Neural cell (in vitro differentiated cells): ENCODE results near the gene AHRR. TPM values are rescaled to one million over a fixed set of nuclear protein-coding genes. Genes with fewer than 3 reads are reported as not detected.

Experiments
- H2AFZ ChIP-seq: fragments of 200-600, 300-800 bp; sonication (generic), shearing (Covaris generic); 2 replicates; pipeline ENCODE4 v1.6.0; 2014; ENCODE audit warnings: low read depth, mild to moderate bottlenecking, antibody characterized with exemption, low read length, moderate library complexity
- H3F3A ChIP-seq: fragments of 200-600 bp; shearing (Covaris generic); 2 replicates; pipeline ENCODE4 v1.6.1; 2016; ENCODE audit warnings: mild to moderate bottlenecking, moderate library complexity, mixed read lengths, antibody characterized with exemption, low read length; ENCODE audit not compliant: insufficient read depth, poor library complexity, severe bottlenecking
- H3K27ac ChIP-seq: fragments of 200-600, 300-800 bp; sonication (generic), shearing (Covaris generic); 2 replicates; pipeline ENCODE4 v1.5.1; 2014; ENCODE audit warnings: mild to moderate bottlenecking, low read length, moderate library complexity
- H3K27me3 ChIP-seq: fragments of 300-800, 200-600 bp; sonication (generic), shearing (Covaris generic); 2 replicates; pipeline ENCODE4 v1.6.0; 2014; ENCODE audit warnings: mild to moderate bottlenecking, low read depth, low read length, moderate library complexity; ENCODE audit not compliant: insufficient read depth
- H3K36me3 ChIP-seq: fragments of 300-800, 200-600 bp; sonication (generic), shearing (Covaris generic); 2 replicates; pipeline ENCODE4 v1.5.1; 2014; ENCODE audit warnings: mild to moderate bottlenecking, antibody characterized with exemption, low read length, moderate library complexity; ENCODE audit not compliant: insufficient read depth
- H3K4me2 ChIP-seq: fragments of 300-800, 200-600 bp; sonication (generic), shearing (Covaris generic); 2 replicates; pipeline ENCODE4 v1.6.0; 2014; ENCODE audit warnings: mild to moderate bottlenecking, low read length
- H3K4me3 ChIP-seq: fragments of 300-800, 200-600 bp; sonication (generic), shearing (Covaris generic); 2 replicates; pipeline ENCODE4 v1.5.1; 2014; ENCODE audit warnings: mild to moderate bottlenecking, low read length, moderate library complexity
- H3K79me2 ChIP-seq: fragments of 200-600 bp; shearing (Covaris generic); replicated peaks from 2 replicates; pipeline ENCODE4 v1.6.0; 2014; ENCODE audit warnings: mild to moderate bottlenecking, low read length, moderate library complexity; ENCODE audit not compliant: insufficient read depth
- H3K9ac ChIP-seq: fragments of 300-800, 200-600 bp; sonication (generic), shearing (Covaris generic); 2 replicates; pipeline ENCODE4 v1.6.1; 2016; ENCODE audit warnings: mild to moderate bottlenecking, low read length, mixed read lengths
- H3K9me2 ChIP-seq: fragments of 200-600 bp; shearing (Covaris generic); 2 replicates; pipeline ENCODE4 v1.6.1; 2016; ENCODE audit warnings: mild to moderate bottlenecking, low read length, mixed read lengths; ENCODE audit not compliant: insufficient read depth
- H3K9me3 ChIP-seq: fragments of 200-600, 300-800 bp; sonication (generic), shearing (Covaris generic); 2 replicates; pipeline ENCODE4 v1.6.1; 2016; ENCODE audit warnings: mild to moderate bottlenecking, mixed run types, low read length, moderate library complexity, mixed read lengths
- H4K20me1 ChIP-seq: fragments of 200-600 bp; shearing (Covaris generic); 2 replicates; pipeline ENCODE4 v1.6.1; 2016; ENCODE audit warnings: mild to moderate bottlenecking, mixed run types; ENCODE audit not compliant: insufficient read depth
- EP300 ChIP-seq: fragments of 450-650 bp; conservative IDR thresholded peaks from 2 replicates; pipeline ENCODE4 v1.6.1; 2014; ENCODE audit warnings: antibody characterized with exemption, mild to moderate bottlenecking, moderate library complexity; ENCODE audit not compliant: poor library complexity, severe bottlenecking
- EZH2 ChIP-seq: fragments of 200-600, 300-800 bp; shearing (Covaris generic), sonication (generic); IDR thresholded peaks from 2 replicates; pipeline ENCODE4 v1.6.1; 2014; ENCODE audit warnings: antibody characterized with exemption, low read length, borderline replicate concordance, mild to moderate bottlenecking; ENCODE audit not compliant: insufficient read depth, poor library complexity, severe bottlenecking
- MXI1 ChIP-seq: fragments of 450-650 bp; conservative IDR thresholded peaks from 2 replicates; pipeline ENCODE4 v1.6.1; 2014; ENCODE audit warnings: antibody characterized with exemption, mild to moderate bottlenecking; ENCODE audit not compliant: poor library complexity, severe bottlenecking
- POLR2AphosphoS5 ChIP-seq: IDR thresholded peaks from 2 replicates; pipeline ENCODE4 v1.6.1; 2012
- RAD21 ChIP-seq: fragments of 450-650 bp; conservative IDR thresholded peaks from 2 replicates; pipeline ENCODE4 v1.6.1; 2014; ENCODE audit warnings: antibody characterized with exemption, mild to moderate bottlenecking, moderate library complexity
- SMC3 ChIP-seq: fragments of 450-650 bp; conservative IDR thresholded peaks from 2 replicates; pipeline ENCODE4 v1.6.1; 2014; ENCODE audit warnings: antibody characterized with exemption, mild to moderate bottlenecking, moderate library complexity; ENCODE audit not compliant: poor library complexity
- TAF1 ChIP-seq: IDR thresholded peaks from 2 replicates; pipeline ENCODE4 v1.6.1; 2012; ENCODE audit warnings: low read depth
- polyA plus RNA-seq: library from polyadenylated mRNA; depleted of rRNA; stranded (reverse); fragments of >200 nt; gene quantifications from 2 replicates; pipeline ENCODE4 v1.2.3, GENCODE V29; 2014
- TF ChIP-seq, protein P1 (sequence below): fragments of 450-650 bp; IDR thresholded peaks from 2 replicates; pipeline ENCODE4 v1.5.1; 2014; ENCODE audit warnings: antibody characterized with exemption, mild to moderate bottlenecking, moderate library complexity; ENCODE audit not compliant: poor library complexity, severe bottlenecking
- TF ChIP-seq, protein P2 (sequence below): IDR thresholded peaks from 2 replicates; pipeline ENCODE4 v1.6.1; 2012; ENCODE audit warnings: borderline replicate concordance

The AHRR gene
- polyA plus RNA-seq, 1 donor from 2014 or later = 0.26 TPM

DNA sequence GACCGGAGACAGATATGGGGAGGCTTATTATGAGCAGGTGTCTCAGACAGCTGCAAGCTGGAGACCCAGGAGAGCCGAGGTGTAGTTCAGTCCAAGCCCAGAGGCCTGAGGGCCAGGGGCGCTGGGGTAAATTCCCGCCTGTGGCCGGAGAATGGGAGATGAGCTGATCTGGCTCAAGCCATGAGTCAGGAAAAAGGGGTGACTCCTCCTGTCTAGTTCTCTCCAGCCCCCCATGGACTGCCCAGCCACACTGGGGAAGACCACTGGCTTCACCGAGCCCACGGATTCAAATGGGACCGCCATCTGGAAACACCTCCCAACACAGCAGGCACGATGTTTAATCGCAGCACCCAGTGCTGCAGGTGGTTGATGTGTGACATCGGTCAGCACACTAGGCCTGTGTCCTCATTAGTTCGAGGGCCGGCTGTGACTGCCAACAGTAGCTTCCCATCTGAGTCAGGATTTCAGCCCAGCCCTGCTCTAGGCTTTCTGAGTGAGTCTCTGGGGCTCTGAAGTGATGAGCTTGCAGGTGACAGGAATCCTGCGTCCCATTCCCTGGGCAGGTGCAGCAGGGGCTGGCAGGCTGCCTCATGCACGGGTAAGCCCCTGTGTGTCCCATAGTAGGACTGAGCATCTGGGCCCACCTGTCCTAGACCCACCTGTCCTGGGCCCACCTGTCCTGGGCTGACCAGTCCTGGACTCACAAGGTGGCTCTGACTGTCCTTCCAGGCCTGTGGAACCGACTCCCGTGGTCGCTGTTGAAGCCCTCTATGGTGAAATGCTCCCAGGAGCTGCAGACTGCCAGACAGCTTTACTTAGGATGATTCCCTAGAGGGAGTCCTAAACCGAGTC is 49.7 kb downstream of the AHRR start:
- Histone ChIP-seq H3K4me3 (no peak overlapping the region), H3K79me2 (no peaks in the 10 kb centered on the region), H3K4me2 (no peak overlapping the region), H3K9me3 (no peaks in the 10 kb centered on the region), H3K27ac (no peak overlapping the region), H3F3A (no peaks in the 10 kb centered on the region), H3K9ac (no peak overlapping the region), H3K36me3 (no peaks in the 10 kb centered on the region), H3K9me2 (no peaks in the 10 kb centered on the region), H3K27me3 (peaks cover 29% of the 10 kb centered on the region), H4K20me1 (no peaks in the 10 kb centered on the region), H2AFZ (no peak overlapping the region)
- TF ChIP-seq EZH2 (no peak), MXI1 (no peak), SMC3 (no peak), EP300 (no peak), RAD21 (no peak), TAF1 (no peak), POLR2AphosphoS5 (no peak)
- TF ChIP-seq, protein P1, sequence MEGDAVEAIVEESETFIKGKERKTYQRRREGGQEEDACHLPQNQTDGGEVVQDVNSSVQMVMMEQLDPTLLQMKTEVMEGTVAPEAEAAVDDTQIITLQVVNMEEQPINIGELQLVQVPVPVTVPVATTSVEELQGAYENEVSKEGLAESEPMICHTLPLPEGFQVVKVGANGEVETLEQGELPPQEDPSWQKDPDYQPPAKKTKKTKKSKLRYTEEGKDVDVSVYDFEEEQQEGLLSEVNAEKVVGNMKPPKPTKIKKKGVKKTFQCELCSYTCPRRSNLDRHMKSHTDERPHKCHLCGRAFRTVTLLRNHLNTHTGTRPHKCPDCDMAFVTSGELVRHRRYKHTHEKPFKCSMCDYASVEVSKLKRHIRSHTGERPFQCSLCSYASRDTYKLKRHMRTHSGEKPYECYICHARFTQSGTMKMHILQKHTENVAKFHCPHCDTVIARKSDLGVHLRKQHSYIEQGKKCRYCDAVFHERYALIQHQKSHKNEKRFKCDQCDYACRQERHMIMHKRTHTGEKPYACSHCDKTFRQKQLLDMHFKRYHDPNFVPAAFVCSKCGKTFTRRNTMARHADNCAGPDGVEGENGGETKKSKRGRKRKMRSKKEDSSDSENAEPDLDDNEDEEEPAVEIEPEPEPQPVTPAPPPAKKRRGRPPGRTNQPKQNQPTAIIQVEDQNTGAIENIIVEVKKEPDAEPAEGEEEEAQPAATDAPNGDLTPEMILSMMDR = no peak
- TF ChIP-seq, protein P2, sequence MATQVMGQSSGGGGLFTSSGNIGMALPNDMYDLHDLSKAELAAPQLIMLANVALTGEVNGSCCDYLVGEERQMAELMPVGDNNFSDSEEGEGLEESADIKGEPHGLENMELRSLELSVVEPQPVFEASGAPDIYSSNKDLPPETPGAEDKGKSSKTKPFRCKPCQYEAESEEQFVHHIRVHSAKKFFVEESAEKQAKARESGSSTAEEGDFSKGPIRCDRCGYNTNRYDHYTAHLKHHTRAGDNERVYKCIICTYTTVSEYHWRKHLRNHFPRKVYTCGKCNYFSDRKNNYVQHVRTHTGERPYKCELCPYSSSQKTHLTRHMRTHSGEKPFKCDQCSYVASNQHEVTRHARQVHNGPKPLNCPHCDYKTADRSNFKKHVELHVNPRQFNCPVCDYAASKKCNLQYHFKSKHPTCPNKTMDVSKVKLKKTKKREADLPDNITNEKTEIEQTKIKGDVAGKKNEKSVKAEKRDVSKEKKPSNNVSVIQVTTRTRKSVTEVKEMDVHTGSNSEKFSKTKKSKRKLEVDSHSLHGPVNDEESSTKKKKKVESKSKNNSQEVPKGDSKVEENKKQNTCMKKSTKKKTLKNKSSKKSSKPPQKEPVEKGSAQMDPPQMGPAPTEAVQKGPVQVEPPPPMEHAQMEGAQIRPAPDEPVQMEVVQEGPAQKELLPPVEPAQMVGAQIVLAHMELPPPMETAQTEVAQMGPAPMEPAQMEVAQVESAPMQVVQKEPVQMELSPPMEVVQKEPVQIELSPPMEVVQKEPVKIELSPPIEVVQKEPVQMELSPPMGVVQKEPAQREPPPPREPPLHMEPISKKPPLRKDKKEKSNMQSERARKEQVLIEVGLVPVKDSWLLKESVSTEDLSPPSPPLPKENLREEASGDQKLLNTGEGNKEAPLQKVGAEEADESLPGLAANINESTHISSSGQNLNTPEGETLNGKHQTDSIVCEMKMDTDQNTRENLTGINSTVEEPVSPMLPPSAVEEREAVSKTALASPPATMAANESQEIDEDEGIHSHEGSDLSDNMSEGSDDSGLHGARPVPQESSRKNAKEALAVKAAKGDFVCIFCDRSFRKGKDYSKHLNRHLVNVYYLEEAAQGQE = no peak

DNA sequence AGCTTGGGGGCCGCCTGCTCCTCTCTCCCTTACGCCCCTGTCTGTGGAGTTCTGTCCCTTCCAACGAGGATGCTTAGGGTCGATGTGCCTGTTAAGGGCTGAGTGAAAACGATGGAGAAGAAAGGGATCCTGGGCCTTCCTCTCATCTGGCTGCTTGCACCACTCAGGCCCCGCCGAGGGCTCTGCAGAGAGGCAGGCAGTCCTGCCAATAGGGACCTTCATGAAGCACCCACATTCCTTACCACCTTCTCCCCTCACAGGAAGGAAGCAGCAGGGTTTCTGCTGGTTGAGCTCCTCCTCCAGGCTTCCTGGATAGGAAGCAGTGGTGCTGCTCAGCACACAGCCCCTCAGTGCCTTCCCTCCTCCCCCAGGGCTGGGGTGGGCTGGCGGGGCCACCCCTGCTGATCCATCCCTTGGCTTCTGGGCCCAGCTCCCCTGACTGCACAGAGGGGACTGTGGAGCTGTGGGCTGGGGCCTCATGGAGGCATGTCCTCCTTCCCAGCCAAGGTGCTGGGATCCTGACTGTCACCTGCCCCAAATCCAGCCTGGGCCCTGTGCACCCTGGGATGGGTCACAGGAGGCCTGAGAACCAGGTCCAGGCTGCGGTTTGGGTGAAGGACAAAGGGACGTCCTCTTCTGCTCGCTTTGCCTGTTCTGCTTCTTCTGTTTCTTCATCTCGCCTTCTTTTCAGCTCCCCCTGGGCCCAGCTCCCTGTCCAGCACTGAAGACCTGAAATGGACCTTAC is 50.5 kb downstream of the AHRR start:
- Histone ChIP-seq H3K9me3 (no peaks in the 10 kb centered on the region), H3K4me2 (no peak overlapping the region), H3K79me2 (no peaks in the 10 kb centered on the region), H2AFZ (no peak overlapping the region), H3K36me3 (no peaks in the 10 kb centered on the region), H3K9ac (no peak overlapping the region), H3K27ac (no peak overlapping the region), H3K27me3 (peaks cover 29% of the 10 kb centered on the region), H4K20me1 (no peaks in the 10 kb centered on the region), H3K4me3 (no peak overlapping the region), H3K9me2 (no peaks in the 10 kb centered on the region), H3F3A (no peaks in the 10 kb centered on the region)
- TF ChIP-seq EZH2 (no peak), MXI1 (no peak), RAD21 (no peak), SMC3 (no peak), EP300 (no peak), POLR2AphosphoS5 (no peak), TAF1 (no peak)
- TF ChIP-seq, protein P2 = no peak
- TF ChIP-seq, protein P1 = no peak
